ENCODE results near the gene CHST11.

GRCh38 chr12:104420868-104421267 is 35.9 kb upstream of the CHST11 start:
- TF ChIP-seq CTCF (IDR thresholded peaks at IDR 0.05 in 8 of 11, conservative IDR thresholded peaks at IDR 0.05 in 3 of 11) (no peak), POLR2AphosphoS5 (IDR thresholded peaks at IDR 0.05) (no peak), POLR2A (IDR thresholded peaks at IDR 0.05) (no peak)

Measured in spleen (tissue), 7 donors.